Panc1 (cell line): ENCODE measurements around the gene MAGI2. TPM values are rescaled to one million over a fixed set of nuclear protein-coding genes. Genes with fewer than 3 reads are reported as not detected.

Source experiments
- ATAC-seq: fragments of 200-7000 bp; cut with Tn5 transposase; 2 replicates; pipeline ENCODE4 v1.9.1; 2020; ENCODE audit warnings: mild to moderate bottlenecking, moderate library complexity
- BruUV-seq: library from RNA; stranded (reverse); fragments of 400-500 nt; replicated peaks from 2 replicates; lab custom pipeline; 2021; lab: Mats Ljungman, UMichigan
- CTCF ChIA-PET: fragments of 300-600 bp; sonication (Branson Sonifier 250); formaldehyde crosslinking; loops from one replicate; lab custom pipeline; 2022; ENCODE audit warnings: antibody characterized with exemption; lab: Charles Lee
- POLR2A ChIA-PET: fragments of 300-600 bp; sonication (Branson Sonifier 250); formaldehyde crosslinking; loops from one replicate; lab custom pipeline; 2022; ENCODE audit warnings: antibody characterized with exemption; lab: Charles Lee
- DNase-seq: peaks from one replicate; pipeline ENCODE4 v3.0.0-alpha.2; 2010; ENCODE audit warnings: low read depth, low spot score
- H3K27ac ChIP-seq: 2 replicates; pipeline ENCODE4 v1.5.1; 2011; ENCODE audit warnings: mild to moderate bottlenecking, low read length, inconsistent platforms
- H3K27me3 ChIP-seq: fragments of 200-500 bp; sonication (Bioruptor generic); 2 replicates; pipeline ENCODE4 v1.6.0; 2014; ENCODE audit warnings: low read length, inconsistent platforms; ENCODE audit not compliant: control insufficient read depth, insufficient read depth
- H3K36me3 ChIP-seq: fragments of 200-500 bp; sonication (Bioruptor generic); 2 replicates; pipeline ENCODE4 v1.5.1; 2014; ENCODE audit warnings: inconsistent platforms, mild to moderate bottlenecking, low read length, moderate library complexity; ENCODE audit not compliant: control insufficient read depth, insufficient read depth
- H3K4me1 ChIP-seq: 2 replicates; pipeline ENCODE4 v1.5.1; 2011; ENCODE audit warnings: inconsistent platforms, mild to moderate bottlenecking, low read length, moderate library complexity; ENCODE audit not compliant: control insufficient read depth, insufficient read depth
- H3K4me3 ChIP-seq, 2 experiments: 2 replicates each; pipeline ENCODE4 v1.5.1; 2011 to 2012; ENCODE audit warnings: low read depth in 2 of 2, low read length in 2 of 2, mild to moderate bottlenecking in 2 of 2, inconsistent platforms in 1 of 2, moderate library complexity in 1 of 2
- H3K9me3 ChIP-seq: fragments of 200-500 bp; sonication (Bioruptor generic); 2 replicates; pipeline ENCODE4 v1.5.1; 2014; ENCODE audit warnings: low read depth, mild to moderate bottlenecking, inconsistent platforms, low read length, moderate library complexity; ENCODE audit not compliant: control insufficient read depth, insufficient read depth
- POLR2AphosphoS5 ChIP-seq: IDR thresholded peaks from 2 replicates; pipeline ENCODE4 v1.6.1; 2012; ENCODE audit warnings: mild to moderate bottlenecking, low read depth, low read length, moderate library complexity
- SIN3A ChIP-seq: IDR thresholded peaks from 2 replicates; pipeline ENCODE4 v1.6.1; 2012; ENCODE audit warnings: low read depth, mild to moderate bottlenecking, low read length, moderate library complexity, borderline replicate concordance; ENCODE audit not compliant: insufficient read depth
- TCF7L2 ChIP-seq: IDR thresholded peaks from 2 replicates; pipeline ENCODE4 v1.6.1; 2011; ENCODE audit warnings: mild to moderate bottlenecking, low read depth, low read length, inconsistent platforms
- in situ Hi-C: cut with HindIII; loops from 2 replicates; pipeline ENCODE4 v1.10.0; 2016; ENCODE audit warnings: low sequenced_read_pairs, low pct_unique_long_range_greater_than_20kb
- intact Hi-C: fragments of 100-400 bp; cut with micrococcal nuclease; formaldehyde crosslinking; loops from one replicate; pipeline ENCODE4 v1.10.0; 2022; ENCODE audit not compliant: unreplicated experiment
- total RNA-seq: library from RNA; stranded (reverse); gene quantifications from one replicate; pipeline ENCODE4 v1.2.1, GENCODE V29; 2021; ENCODE audit not compliant: unreplicated experiment
- TF ChIP-seq, protein P1 (sequence below): fragments of 450-650 bp; IDR thresholded peaks from 2 replicates; pipeline ENCODE4 v1.5.1; 2017; ENCODE audit warnings: mild to moderate bottlenecking
- TF ChIP-seq, protein P2 (sequence below), 2 experiments: IDR thresholded peaks; 2 replicates each; pipeline ENCODE4 v1.6.1; 2011 to 2012; ENCODE audit warnings: low read depth in 2 of 2, control low read depth in 1 of 2, low read length in 1 of 2, mild to moderate bottlenecking in 1 of 2, moderate library complexity in 1 of 2; ENCODE audit not compliant: insufficient read depth in 1 of 2

MAGI2 gene
- total RNA-seq, 1 experiment from 2014 or later = 5.4 TPM

DNA sequence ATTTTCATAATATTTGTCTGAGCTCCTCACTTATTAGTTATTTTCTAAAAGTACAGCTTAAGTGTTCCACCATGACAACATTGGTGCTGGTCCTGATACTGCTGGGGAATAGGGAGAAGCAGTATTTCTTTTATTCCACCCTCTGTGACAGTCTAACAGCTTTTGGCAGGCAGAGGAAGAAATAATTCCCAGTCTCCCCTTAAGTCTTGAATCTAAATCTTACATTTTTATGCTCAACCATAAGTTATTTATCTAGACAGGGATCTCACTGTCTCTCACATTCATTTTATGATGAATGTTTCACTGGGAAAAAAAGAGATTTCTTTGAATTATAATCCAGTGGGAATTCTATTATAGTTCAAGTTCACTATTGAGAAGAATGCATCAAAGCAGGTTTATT is 71.5 kb downstream of the MAGI2 start:
- POLR2A ChIA-PET = no interaction called here
- intact Hi-C loops = no loop called here
- peaks cover 3% of the 10 kb centered on the region; the same call in 1 of the 2 replicates for H3K9me3 ChIP-seq
- in situ Hi-C loops = no loop called here
- H3K27ac ChIP-seq = peak overlapping the region; percentile 63; the same call in 1 of the 2 replicates
- BruUV-seq = no TSS peak
- TF ChIP-seq POLR2AphosphoS5 = no peak
- TF ChIP-seq, protein P1, sequence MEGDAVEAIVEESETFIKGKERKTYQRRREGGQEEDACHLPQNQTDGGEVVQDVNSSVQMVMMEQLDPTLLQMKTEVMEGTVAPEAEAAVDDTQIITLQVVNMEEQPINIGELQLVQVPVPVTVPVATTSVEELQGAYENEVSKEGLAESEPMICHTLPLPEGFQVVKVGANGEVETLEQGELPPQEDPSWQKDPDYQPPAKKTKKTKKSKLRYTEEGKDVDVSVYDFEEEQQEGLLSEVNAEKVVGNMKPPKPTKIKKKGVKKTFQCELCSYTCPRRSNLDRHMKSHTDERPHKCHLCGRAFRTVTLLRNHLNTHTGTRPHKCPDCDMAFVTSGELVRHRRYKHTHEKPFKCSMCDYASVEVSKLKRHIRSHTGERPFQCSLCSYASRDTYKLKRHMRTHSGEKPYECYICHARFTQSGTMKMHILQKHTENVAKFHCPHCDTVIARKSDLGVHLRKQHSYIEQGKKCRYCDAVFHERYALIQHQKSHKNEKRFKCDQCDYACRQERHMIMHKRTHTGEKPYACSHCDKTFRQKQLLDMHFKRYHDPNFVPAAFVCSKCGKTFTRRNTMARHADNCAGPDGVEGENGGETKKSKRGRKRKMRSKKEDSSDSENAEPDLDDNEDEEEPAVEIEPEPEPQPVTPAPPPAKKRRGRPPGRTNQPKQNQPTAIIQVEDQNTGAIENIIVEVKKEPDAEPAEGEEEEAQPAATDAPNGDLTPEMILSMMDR = no peak
- TF ChIP-seq, protein P2, sequence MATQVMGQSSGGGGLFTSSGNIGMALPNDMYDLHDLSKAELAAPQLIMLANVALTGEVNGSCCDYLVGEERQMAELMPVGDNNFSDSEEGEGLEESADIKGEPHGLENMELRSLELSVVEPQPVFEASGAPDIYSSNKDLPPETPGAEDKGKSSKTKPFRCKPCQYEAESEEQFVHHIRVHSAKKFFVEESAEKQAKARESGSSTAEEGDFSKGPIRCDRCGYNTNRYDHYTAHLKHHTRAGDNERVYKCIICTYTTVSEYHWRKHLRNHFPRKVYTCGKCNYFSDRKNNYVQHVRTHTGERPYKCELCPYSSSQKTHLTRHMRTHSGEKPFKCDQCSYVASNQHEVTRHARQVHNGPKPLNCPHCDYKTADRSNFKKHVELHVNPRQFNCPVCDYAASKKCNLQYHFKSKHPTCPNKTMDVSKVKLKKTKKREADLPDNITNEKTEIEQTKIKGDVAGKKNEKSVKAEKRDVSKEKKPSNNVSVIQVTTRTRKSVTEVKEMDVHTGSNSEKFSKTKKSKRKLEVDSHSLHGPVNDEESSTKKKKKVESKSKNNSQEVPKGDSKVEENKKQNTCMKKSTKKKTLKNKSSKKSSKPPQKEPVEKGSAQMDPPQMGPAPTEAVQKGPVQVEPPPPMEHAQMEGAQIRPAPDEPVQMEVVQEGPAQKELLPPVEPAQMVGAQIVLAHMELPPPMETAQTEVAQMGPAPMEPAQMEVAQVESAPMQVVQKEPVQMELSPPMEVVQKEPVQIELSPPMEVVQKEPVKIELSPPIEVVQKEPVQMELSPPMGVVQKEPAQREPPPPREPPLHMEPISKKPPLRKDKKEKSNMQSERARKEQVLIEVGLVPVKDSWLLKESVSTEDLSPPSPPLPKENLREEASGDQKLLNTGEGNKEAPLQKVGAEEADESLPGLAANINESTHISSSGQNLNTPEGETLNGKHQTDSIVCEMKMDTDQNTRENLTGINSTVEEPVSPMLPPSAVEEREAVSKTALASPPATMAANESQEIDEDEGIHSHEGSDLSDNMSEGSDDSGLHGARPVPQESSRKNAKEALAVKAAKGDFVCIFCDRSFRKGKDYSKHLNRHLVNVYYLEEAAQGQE (IDR thresholded peaks at IDR 0.05; ENCODE audit: insufficient read depth in 1 of 2, low read depth in 2 of 2, low read length in 1 of 2) = no peak
- no peak overlapping the region for H3K4me3 ChIP-seq
- H3K4me1 ChIP-seq = peaks cover 6% of the 10 kb centered on the region
- DNase-seq (no peak), ATAC-seq (no peak)
- H3K27me3 ChIP-seq = no peaks in the 10 kb centered on the region
- CTCF ChIA-PET = no interaction called here
- H3K36me3 ChIP-seq = no peaks in the 10 kb centered on the region

DNA sequence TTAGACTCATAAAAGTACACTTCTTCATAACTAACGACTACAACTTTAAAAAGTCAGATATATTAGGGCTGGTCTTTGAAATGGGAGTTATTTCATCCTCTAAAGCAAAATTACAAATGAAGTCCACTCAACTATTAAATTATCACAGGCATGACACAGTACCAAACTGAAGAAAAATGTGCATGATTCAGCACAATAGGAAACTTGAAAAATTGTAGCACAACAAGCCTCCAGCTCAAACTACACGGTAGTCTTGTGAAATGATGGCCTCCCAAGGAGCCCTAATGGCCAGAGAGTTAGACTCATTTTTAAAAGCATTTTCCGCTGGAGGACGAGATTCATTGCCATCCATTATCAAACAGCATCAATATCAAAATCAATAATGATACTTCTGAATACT is 76.4 kb downstream of the MAGI2 start:
- intact Hi-C loops (no loop called here), in situ Hi-C loops (no loop called here)
- ATAC-seq (no peak), DNase-seq (no peak)
- no TSS peak for BruUV-seq
- H3K27ac ChIP-seq = no peak overlapping the region
- TF ChIP-seq, protein P2 (IDR thresholded peaks at IDR 0.05; ENCODE audit: insufficient read depth in 1 of 2, low read depth in 2 of 2, low read length in 1 of 2) = no peak
- no peak for TF ChIP-seq POLR2AphosphoS5
- no peak for TF ChIP-seq TCF7L2
- TF ChIP-seq, protein P1 = no peak
- TF ChIP-seq SIN3A = no peak
- ChIA-PET CTCF (interaction anchor here (0.7 kb wide), 1 partner anchor 75 kb away, joined by 5 read pairs; no protein-coding TSS in a partner anchor), POLR2A (no interaction called here)
- no peaks in the 10 kb centered on the region for H3K27me3 ChIP-seq
- H3K36me3 ChIP-seq = no peaks in the 10 kb centered on the region
- no peaks in the 10 kb centered on the region for H3K9me3 ChIP-seq
- no peaks in the 10 kb centered on the region; the same call in 1 of the 2 replicates for H3K4me1 ChIP-seq
- no peak overlapping the region for H3K4me3 ChIP-seq
